ENCODE measurements around the gene PSD2. TPM values are rescaled to one million over a fixed set of nuclear protein-coding genes. Genes with fewer than 3 reads are reported as not detected.
A peak's percentile ranks its signal among the peaks of the same experiment; 100 is the strongest.

PSD2 gene
- under 1 TPM in 1 of 2 donors, not detected in 1; 0.06 TPM for total RNA-seq
- 1 to 10 TPM; 1.2 to 2.5 (median 1.8) TPM for polyA plus RNA-seq (ENCODE audit: insufficient read length in 6 of 6)
- long read RNA-seq, donor 1, result 0 reads
- long read RNA-seq, donor 2, result 0 reads
- long read RNA-seq, donor 3, result 0 reads
- long read RNA-seq, donor 4, result 0 reads
- long read RNA-seq, donor 5, result 0 reads
- long read RNA-seq, donor 6, result 0 reads
- long read RNA-seq, donor 7, result 0 reads
- long read RNA-seq, donor 8, result 0 reads
- long read RNA-seq, donor 9, result 0 reads
- long read RNA-seq, donor 10, result 0 reads
- long read RNA-seq, donor 11, full-length matches to known transcripts, result 2 of 8 reads
- long read RNA-seq, donor 11, partial matches to known transcripts, result 0 of 8 reads
- long read RNA-seq, donor 11, other reads (novel, unspliced or antisense), result 6 of 8 reads
- long read RNA-seq, donor 12, result 0 reads

- no peaks in the 10 kb centered on the region for H3K9me3 ChIP-seq
- TF ChIP-seq, protein P1, sequence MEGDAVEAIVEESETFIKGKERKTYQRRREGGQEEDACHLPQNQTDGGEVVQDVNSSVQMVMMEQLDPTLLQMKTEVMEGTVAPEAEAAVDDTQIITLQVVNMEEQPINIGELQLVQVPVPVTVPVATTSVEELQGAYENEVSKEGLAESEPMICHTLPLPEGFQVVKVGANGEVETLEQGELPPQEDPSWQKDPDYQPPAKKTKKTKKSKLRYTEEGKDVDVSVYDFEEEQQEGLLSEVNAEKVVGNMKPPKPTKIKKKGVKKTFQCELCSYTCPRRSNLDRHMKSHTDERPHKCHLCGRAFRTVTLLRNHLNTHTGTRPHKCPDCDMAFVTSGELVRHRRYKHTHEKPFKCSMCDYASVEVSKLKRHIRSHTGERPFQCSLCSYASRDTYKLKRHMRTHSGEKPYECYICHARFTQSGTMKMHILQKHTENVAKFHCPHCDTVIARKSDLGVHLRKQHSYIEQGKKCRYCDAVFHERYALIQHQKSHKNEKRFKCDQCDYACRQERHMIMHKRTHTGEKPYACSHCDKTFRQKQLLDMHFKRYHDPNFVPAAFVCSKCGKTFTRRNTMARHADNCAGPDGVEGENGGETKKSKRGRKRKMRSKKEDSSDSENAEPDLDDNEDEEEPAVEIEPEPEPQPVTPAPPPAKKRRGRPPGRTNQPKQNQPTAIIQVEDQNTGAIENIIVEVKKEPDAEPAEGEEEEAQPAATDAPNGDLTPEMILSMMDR (IDR thresholded peaks at IDR 0.05), result no peak
- peaks cover 0 to 12% of the 10 kb centered on the region in 2 donors for H3K4me1 ChIP-seq
- peaks cover 34 to 74% of the 10 kb centered on the region in 2 donors for H3K27me3 ChIP-seq
- peak in 1 of 4 donors; percentile 61 for DNase-seq
- peak within 1 kb of the TSS; percentile 7 to 18 for H3K4me3 ChIP-seq
- intact Hi-C loops (cut with DNase I), result loop anchor here in 1 of 2 donors (10.0 kb wide), 2 partner anchors 49 to 349 kb away; no protein-coding TSS in a partner anchor
- H3K36me3 ChIP-seq, result no peaks in the 10 kb centered on the region
- peak; percentile 41 for ATAC-seq
- no peak within 1 kb of the TSS for H3K27ac ChIP-seq
Measured at GRCh38 chr5:139795074-139796001, at the start of gene PSD2. TSS of gene PSD2 (plus strand) at chr5:139795808. CDS start at chr5:139809441, 13,633 bp downstream.

GRCh38 chr5:139746691-139747582, 48.7 kb upstream of the PSD2 start:
- no peak overlapping the region for H3K27ac ChIP-seq
- TF ChIP-seq, protein P1 (IDR thresholded peaks at IDR 0.05), result no peak
- peak overlapping the region; percentile 26 to 27 for H3K4me3 ChIP-seq
- peak in 1 of 4 donors; percentile 69 for DNase-seq
- H3K27me3 ChIP-seq, result peaks cover 35 to 67% of the 10 kb centered on the region in 2 donors
- H3K9me3 ChIP-seq, result no peaks in the 10 kb centered on the region
- ATAC-seq, result peak; percentile 11
- H3K4me1 ChIP-seq, result peaks cover 25 to 30% of the 10 kb centered on the region in 2 donors
- intact Hi-C loops (cut with DNase I), result no loop called here
- no peaks in the 10 kb centered on the region for H3K36me3 ChIP-seq

DNA sequence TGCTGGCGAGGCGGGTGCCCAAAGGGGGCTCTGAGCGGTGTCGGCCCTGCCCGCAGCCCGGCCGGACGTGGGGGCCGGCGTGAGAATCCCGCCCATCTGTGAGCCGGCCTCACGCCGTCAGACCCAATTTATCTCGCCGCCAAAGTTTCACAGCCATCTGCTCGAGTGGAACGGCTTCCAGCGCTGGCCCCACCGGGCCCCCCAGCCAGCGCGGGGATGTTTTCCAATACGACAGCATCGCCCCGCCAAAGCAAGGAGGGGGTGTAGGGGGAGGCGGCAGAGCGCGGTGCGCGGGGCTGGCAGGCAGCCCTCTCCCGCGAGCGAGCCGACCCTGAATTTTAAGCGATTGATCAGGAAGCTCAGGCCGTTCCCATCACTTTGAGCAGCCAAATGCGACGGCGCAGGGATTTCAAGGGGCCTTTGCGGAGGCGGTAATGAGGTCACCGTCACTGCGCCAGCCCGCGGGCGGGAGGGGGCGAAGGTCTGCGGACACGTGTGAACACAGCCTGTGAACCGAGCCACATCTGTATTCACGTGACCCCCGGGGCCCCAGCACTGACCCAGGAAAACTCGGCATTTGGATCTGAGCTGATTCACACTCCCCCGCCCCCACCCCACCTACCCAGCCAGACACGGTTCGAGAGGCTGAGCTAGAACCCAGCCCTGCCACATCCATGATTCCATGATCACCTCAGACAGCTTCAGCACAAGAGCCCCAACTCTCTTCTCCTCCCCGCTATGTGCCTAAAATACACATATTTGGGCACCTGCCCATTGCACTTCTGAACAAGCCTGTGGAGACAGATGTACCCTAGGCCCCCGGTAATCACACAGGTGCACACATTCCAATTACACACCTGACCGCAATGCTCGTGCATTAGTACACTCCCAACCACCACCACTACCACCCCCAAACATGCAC, 47.8 kb upstream of the PSD2 start:
- Histone ChIP-seq H3K27me3 (peaks cover 35 to 76% of the 10 kb centered on the region in 2 donors), H3K27ac (no peak overlapping the region), H3K4me3 (peak overlapping the region; percentile 26 to 27), H3K4me1 (peaks cover 25 to 30% of the 10 kb centered on the region in 2 donors), H3K9me3 (no peaks in the 10 kb centered on the region), H3K36me3 (no peaks in the 10 kb centered on the region)
- intact Hi-C loops (cut with DNase I), result no loop called here
- ATAC-seq (peak; percentile 20), DNase-seq (peak in 3 of 4 donors; percentile 54 to 81 (median 58))
- TF ChIP-seq, protein P1 (IDR thresholded peaks at IDR 0.05), result no peak

GRCh38 chr5:139748505-139748826, 47.1 kb upstream of the PSD2 start:
- TF ChIP-seq, protein P1 (IDR thresholded peaks at IDR 0.05), result no peak
- ATAC-seq (no peak), DNase-seq (no peak)
- Histone ChIP-seq H3K36me3 (no peaks in the 10 kb centered on the region), H3K4me3 (no peak overlapping the region), H3K9me3 (no peaks in the 10 kb centered on the region), H3K27me3 (peaks cover 36 to 83% of the 10 kb centered on the region in 2 donors), H3K4me1 (peaks cover 25 to 30% of the 10 kb centered on the region in 2 donors), H3K27ac (no peak overlapping the region)
- intact Hi-C loops (cut with DNase I), result no loop called here

Data from left lung (tissue), 14 donors.